HepG2 (cell line): ENCODE results near the gene BAG3. TPM values are rescaled to one million over a fixed set of nuclear protein-coding genes. Genes with fewer than 3 reads are reported as not detected.
A peak's percentile ranks its signal among the peaks of the same experiment; 100 is the strongest.

ENCODE experiments used
- ARID4A ChIP-seq: sonication (generic); formaldehyde crosslinking; IDR thresholded peaks from 2 replicates; pipeline ENCODE4 v1.5.0; 2020; ENCODE audit warnings: mild to moderate bottlenecking, missing genetic modification reagents, borderline replicate concordance
- CBFB ChIP-seq: sonication (generic); formaldehyde crosslinking; IDR thresholded peaks from 2 replicates; pipeline ENCODE4 v1.4.0; 2020; ENCODE audit warnings: missing genetic modification reagents
- MLXIP ChIP-seq: sonication (generic); formaldehyde crosslinking; IDR thresholded peaks from 2 replicates; pipeline ENCODE4 v1.9.0; 2021; ENCODE audit warnings: missing genetic modification reagents, borderline replicate concordance
- SUZ12 ChIP-seq: fragments of 150-350 bp; IDR thresholded peaks from 2 replicates; pipeline ENCODE4 v1.6.1; 2014; ENCODE audit warnings: low read depth, low read length
- TERF1 ChIP-seq: sonication (generic); formaldehyde crosslinking; IDR thresholded peaks from 2 replicates; pipeline ENCODE4 v1.8.0; 2022; ENCODE audit warnings: mild to moderate bottlenecking, missing genetic modification reagents, moderate library complexity
- polyA plus RNA-seq, 8 experiments: library from polyadenylated mRNA; depleted of rRNA in 3 of 8; stranded (reverse) in 7 of 8; unstranded in 1 of 8; fragments of >200 nt; fragmentation: Illumina TruSeq in 4 of 8; extraction: Trizol in 4 of 8; gene quantifications; 2 replicates each; pipeline versions ENCODE4 v1.2.1 to v1.2.3, GENCODE V29; 2011 to 2016; ENCODE audit warnings: low read depth in 4 of 8, missing spikeins in 1 of 8, mixed read lengths in 1 of 8; ENCODE audit not compliant: insufficient read depth in 1 of 8
- total RNA-seq, 5 experiments: library from RNA; depleted of rRNA; stranded (reverse); fragments of >200 nt; fragmentation: Illumina TruSeq; extraction: Trizol; gene quantifications; 2 replicates each; pipeline ENCODE4 v1.2.3, GENCODE V29; 2016; ENCODE audit warnings: low read depth in 1 of 5

BAG3 gene
- total and polyA plus RNA-seq, 2 of the 13 experiments (the other 11 are each of a cell fraction or from before 2014, with no cell fraction given), result 2.9 to 6.7 TPM

GRCh38 chr10:119658274-119658673 is 7.1 kb downstream of the BAG3 start (continued):
- TF ChIP-seq MLXIP (CRISPR knock-in tag) (no peak), TERF1 (CRISPR knock-in tag) (no peak), SUZ12 (no peak), CBFB (no peak), ARID4A (CRISPR knock-in tag) (peak; percentile 22; the same call in 1 of the 2 replicates)
